Measurements from ENCODE around the gene TMEM164. TPM values are rescaled to one million over a fixed set of nuclear protein-coding genes. Genes with fewer than 3 reads are reported as not detected.
A peak's percentile ranks its signal among the peaks of the same experiment; 100 is the strongest.

Gene TMEM164
- total RNA-seq, 3 donors from 2014 or later (not counting 1 experiment from before 2014, with no cell fraction given), result 18.9 to 80.6 (median 30.6) TPM

DNA sequence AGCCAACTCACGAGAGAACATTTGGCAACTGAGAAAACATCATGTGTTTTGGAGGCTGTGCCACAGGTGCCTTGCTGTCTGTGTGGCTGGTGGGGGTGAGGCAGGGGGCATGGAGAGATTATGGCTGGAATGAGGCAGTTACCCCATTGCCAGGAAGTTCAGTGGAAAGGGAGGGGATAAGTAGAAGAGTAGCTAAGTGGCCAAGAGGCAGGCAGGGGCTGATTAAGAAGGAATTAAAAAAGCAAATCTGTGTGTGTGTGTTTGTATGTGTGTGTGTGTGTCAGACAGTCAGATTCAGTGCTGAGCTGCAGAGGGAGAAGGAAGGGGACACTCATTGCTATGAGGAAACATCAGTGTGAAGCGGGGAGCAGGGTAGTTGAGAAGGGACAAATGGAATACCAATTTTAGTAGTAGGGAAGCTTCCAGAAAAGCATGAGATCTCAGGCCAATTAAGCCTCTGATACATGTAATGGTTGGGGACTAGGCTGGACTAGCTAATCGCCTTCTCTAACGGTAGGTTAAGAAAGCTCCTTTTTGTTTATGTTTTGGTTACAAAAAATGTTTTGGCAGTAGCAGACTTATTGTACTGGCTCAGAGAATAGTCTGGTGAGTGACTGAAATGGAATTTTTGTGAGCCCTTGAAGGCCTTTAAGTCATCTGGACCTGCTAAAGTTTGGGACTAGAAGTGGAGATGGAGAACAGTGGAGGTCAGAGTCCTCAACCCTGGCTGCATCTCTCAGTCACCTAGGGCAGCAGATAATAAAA is 18.5 kb downstream of the TMEM164 start:
- Histone ChIP-seq H3K27ac (ENCODE audit: low read length) (no peak overlapping the region), H3K36me3 (ENCODE audit: control insufficient read depth, insufficient read depth, low read length) (peaks cover 4% of the 10 kb centered on the region), H3K27me3 (ENCODE audit: control insufficient read depth, insufficient read depth, low read length) (no peaks in the 10 kb centered on the region), H3K9me3 (ENCODE audit: control insufficient read depth, insufficient read depth, low read length) (no peaks in the 10 kb centered on the region), H3K4me3 (ENCODE audit: low read length) (no peak overlapping the region), H3K4me1 (ENCODE audit: control insufficient read depth, insufficient read depth, low read length) (no peaks in the 10 kb centered on the region)
- H3K36me3 Mint-ChIP-seq, result no peaks in the 10 kb centered on the region
- DNase-seq (no peak), ATAC-seq (no peak)
- no peaks in the 10 kb centered on the region for H3K27me3 Mint-ChIP-seq (ENCODE audit: low read depth in 2 of 2)
- H3K9me3 Mint-ChIP-seq, result no peaks in the 10 kb centered on the region
- peaks cover 0 to 7% of the 10 kb centered on the region in 2 donors for H3K4me1 Mint-ChIP-seq
- no peak overlapping the region for H3K4me3 Mint-ChIP-seq
- TF ChIP-seq, protein P1, sequence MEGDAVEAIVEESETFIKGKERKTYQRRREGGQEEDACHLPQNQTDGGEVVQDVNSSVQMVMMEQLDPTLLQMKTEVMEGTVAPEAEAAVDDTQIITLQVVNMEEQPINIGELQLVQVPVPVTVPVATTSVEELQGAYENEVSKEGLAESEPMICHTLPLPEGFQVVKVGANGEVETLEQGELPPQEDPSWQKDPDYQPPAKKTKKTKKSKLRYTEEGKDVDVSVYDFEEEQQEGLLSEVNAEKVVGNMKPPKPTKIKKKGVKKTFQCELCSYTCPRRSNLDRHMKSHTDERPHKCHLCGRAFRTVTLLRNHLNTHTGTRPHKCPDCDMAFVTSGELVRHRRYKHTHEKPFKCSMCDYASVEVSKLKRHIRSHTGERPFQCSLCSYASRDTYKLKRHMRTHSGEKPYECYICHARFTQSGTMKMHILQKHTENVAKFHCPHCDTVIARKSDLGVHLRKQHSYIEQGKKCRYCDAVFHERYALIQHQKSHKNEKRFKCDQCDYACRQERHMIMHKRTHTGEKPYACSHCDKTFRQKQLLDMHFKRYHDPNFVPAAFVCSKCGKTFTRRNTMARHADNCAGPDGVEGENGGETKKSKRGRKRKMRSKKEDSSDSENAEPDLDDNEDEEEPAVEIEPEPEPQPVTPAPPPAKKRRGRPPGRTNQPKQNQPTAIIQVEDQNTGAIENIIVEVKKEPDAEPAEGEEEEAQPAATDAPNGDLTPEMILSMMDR (IDR thresholded peaks at IDR 0.05), result no peak
- H3K27ac Mint-ChIP-seq, result no peak overlapping the region
- intact Hi-C loops (cut with micrococcal nuclease), result no loop called here
- 91% methylated on average over 4 of the region's 4 CpGs for WGBS (ENCODE audit: insufficient coverage)

- Histone ChIP-seq H3K9me3 (ENCODE audit: control insufficient read depth, insufficient read depth, low read length) (no peaks in the 10 kb centered on the region), H3K4me3 (ENCODE audit: low read length) (no peak overlapping the region), H3K27me3 (ENCODE audit: control insufficient read depth, insufficient read depth, low read length) (no peaks in the 10 kb centered on the region), H3K36me3 (ENCODE audit: control insufficient read depth, insufficient read depth, low read length) (peaks cover 2% of the 10 kb centered on the region), H3K27ac (ENCODE audit: low read length) (no peak overlapping the region), H3K4me1 (ENCODE audit: control insufficient read depth, insufficient read depth, low read length) (no peaks in the 10 kb centered on the region)
- Mint-ChIP-seq H3K27ac (no peak overlapping the region), H3K36me3 (no peaks in the 10 kb centered on the region), H3K9me3 (no peaks in the 10 kb centered on the region), H3K27me3 (ENCODE audit: low read depth in 2 of 2) (no peaks in the 10 kb centered on the region), H3K4me3 (no peak overlapping the region), H3K4me1 (peaks cover 0 to 7% of the 10 kb centered on the region in 2 donors)
- 82% methylated on average over 4 of the region's 5 CpGs for WGBS (ENCODE audit: insufficient coverage)
- TF ChIP-seq, protein P1 (IDR thresholded peaks at IDR 0.05), result no peak
- DNase-seq, result no peak
- intact Hi-C loops (cut with micrococcal nuclease), result no loop called here
- ATAC-seq, result no peak
Observed at GRCh38 chrX:110022599-110023448, 19.9 kb downstream of the TMEM164 start.

DNA sequence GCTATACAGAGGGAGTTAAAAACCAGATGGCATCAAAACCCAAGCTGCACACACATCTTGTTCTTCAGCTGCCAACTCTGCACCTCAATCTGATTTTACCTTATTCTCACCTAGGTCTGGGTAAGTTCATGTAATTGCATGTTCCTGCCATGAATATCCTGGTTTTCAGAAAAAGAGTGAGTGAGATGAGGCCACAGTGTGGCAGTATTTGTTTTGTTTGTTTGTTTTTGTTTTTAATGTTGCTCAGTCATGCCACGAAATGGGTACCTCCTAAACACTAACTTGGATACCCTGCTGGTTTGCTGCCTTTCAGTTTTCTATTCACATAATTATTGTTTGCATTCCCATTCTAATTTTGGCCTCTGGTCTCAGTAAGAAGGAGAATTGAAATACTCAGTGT is 22.5 kb downstream of the TMEM164 start:
- H3K27ac ChIP-seq (ENCODE audit: low read length), result no peak overlapping the region
- no peaks in the 10 kb centered on the region for H3K9me3 ChIP-seq (ENCODE audit: control insufficient read depth, insufficient read depth, low read length)
- no peak for DNase-seq
- no peaks in the 10 kb centered on the region for H3K9me3 Mint-ChIP-seq
- H3K27ac Mint-ChIP-seq, result peak overlapping the region in 1 of 2 donors; percentile 41
- no peaks in the 10 kb centered on the region for H3K27me3 Mint-ChIP-seq (ENCODE audit: low read depth in 2 of 2)
- H3K36me3 Mint-ChIP-seq, result no peaks in the 10 kb centered on the region
- 100% methylated on average over 1 of the region's 1 CpG for WGBS (ENCODE audit: insufficient coverage)
- peaks cover 3% of the 10 kb centered on the region for H3K4me1 ChIP-seq (ENCODE audit: control insufficient read depth, insufficient read depth, low read length)
- H3K4me3 Mint-ChIP-seq, result no peak overlapping the region
- no peaks in the 10 kb centered on the region for H3K27me3 ChIP-seq (ENCODE audit: control insufficient read depth, insufficient read depth, low read length)
- ATAC-seq, result no peak
- peaks cover 0 to 7% of the 10 kb centered on the region in 2 donors for H3K4me1 Mint-ChIP-seq
- peaks cover 2% of the 10 kb centered on the region for H3K36me3 ChIP-seq (ENCODE audit: control insufficient read depth, insufficient read depth, low read length)
- TF ChIP-seq, protein P1 (IDR thresholded peaks at IDR 0.05), result no peak
- intact Hi-C loops (cut with micrococcal nuclease), result no loop called here
- no peak overlapping the region for H3K4me3 ChIP-seq (ENCODE audit: low read length)
